HG03196 (cell line): ENCODE measurements around the gene MON1B.
"Not testable (repeated sequence)": the region's sequence is repeated elsewhere in the genome, so short reads cannot be mapped to it uniquely, and the experiment has no call there.

Experiments
- ATAC-seq: cut with Tn5 transposase; IDR thresholded peaks from one replicate; pipeline ENCODE4 v1.9.1; 2021; ENCODE audit not compliant: unreplicated experiment

The MON1B gene

DNA sequence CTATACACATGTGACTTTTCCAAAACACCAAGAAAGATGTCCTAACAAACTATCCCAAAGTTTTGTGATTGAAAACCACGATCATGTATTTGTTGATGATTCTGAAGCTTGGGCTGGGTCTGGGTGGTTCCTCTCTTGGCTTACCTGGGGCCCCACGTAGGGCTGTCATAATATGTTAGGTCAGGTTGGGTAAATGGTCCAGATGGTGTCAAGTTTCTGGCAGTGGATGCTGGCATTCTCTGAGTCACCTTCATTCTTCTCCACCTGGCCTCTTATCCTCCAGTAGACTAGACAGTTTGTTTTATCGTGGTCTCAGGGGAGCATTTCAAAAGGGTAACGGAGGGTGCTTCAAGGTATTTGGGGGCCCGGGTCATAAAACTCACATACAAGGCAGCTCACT, 47.6 kb downstream of the MON1B start:
- ATAC-seq: no peak

GRCh38 chr16:77242471-77242870, 51.5 kb downstream of the MON1B start:
- ATAC-seq: not testable (repeated sequence)

DNA sequence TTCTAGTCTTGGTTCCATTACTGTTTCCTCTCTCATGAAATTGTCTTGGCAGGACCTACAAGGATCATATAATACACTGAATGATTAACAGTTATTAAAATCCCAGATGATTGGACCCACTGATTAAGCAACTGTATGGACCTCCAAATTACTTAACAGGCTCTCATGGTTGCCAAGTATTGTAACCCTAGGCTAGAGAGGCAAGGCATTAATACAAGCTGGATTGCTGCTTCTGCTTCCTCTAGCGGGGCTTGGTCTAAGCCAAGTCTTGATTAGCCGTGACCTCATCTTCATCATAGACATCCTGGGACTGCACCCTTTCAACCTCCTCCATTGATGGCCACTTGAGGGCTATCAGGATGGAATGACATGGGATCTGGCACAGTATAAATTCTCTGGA, 55.2 kb downstream of the MON1B start:
- ATAC-seq: no peak

DNA sequence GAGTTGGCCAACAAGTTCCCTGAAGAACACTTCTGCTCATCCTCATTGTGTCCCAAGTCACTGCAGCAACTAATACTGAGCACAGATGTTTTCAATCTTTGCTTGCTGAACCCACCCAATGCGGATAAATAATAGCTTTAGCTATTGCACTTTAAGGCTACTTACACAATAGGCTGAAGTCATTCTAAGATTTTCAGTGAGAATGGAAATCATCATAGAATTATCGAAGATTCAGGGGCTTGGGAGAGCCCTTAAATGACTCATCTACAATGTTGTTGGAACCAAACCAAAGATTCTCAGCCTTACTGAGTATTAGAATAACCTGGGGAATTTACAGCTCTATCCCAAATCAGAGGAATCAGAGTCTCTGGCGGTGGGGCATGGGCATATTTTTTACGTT, 59.4 kb downstream of the MON1B start:
- ATAC-seq: no peak
